OCI-LY7 (cell line): Measurements from ENCODE around the gene CFAP54. TPM values are rescaled to one million over a fixed set of nuclear protein-coding genes. Genes with fewer than 3 reads are reported as not detected.

Experiments used
- BruUV-seq: library from RNA; stranded (reverse); fragments of 400-500 nt; replicated peaks from 2 replicates; lab custom pipeline; 2021; lab: Mats Ljungman, UMichigan
- CTCF ChIA-PET: fragments of 300-600 bp; sonication (Branson Sonifier 250); formaldehyde crosslinking; loops from one replicate; lab custom pipeline; 2022; ENCODE audit warnings: antibody characterized with exemption; ENCODE audit not compliant: unreplicated experiment; lab: Charles Lee
- POLR2A ChIA-PET: fragments of 300-600 bp; sonication (Branson Sonifier 250); formaldehyde crosslinking; loops from one replicate; lab custom pipeline; 2022; ENCODE audit warnings: antibody characterized with exemption; lab: Charles Lee
- DNase-seq: peaks from one replicate; pipeline ENCODE4 v3.0.0-alpha.2; 2015; ENCODE audit warnings: low spot score
- H2AFZ ChIP-seq: fragments of 200-600 bp; sonication (generic), shearing (Covaris generic); 2 replicates; pipeline ENCODE4 v1.6.1; 2014; ENCODE audit warnings: mild to moderate bottlenecking, antibody characterized with exemption, low read length, moderate library complexity
- H3K27ac ChIP-seq: fragments of 200-600 bp; sonication (generic); 2 replicates; pipeline ENCODE4 v1.5.1; 2014; ENCODE audit warnings: mixed run types, low read depth, mild to moderate bottlenecking, moderate library complexity, low read length, inconsistent platforms; ENCODE audit not compliant: poor library complexity, severe bottlenecking
- H3K36me3 ChIP-seq: fragments of 200-600 bp; sonication (generic); 2 replicates; pipeline ENCODE4 v1.6.1; 2014; ENCODE audit warnings: mild to moderate bottlenecking, antibody characterized with exemption, low read length, moderate library complexity, mixed read lengths; ENCODE audit not compliant: insufficient read depth
- H3K4me1 ChIP-seq: fragments of 200-600 bp; sonication (generic); 2 replicates; pipeline ENCODE4 v1.5.1; 2014; ENCODE audit warnings: mild to moderate bottlenecking, low read length; ENCODE audit not compliant: insufficient read depth, poor library complexity, severe bottlenecking
- H3K4me2 ChIP-seq: fragments of 200-600 bp; sonication (generic); 2 replicates; pipeline ENCODE4 v1.6.1; 2014; ENCODE audit warnings: mild to moderate bottlenecking, low read length
- H3K4me3 ChIP-seq: fragments of 200-600 bp; sonication (generic); 2 replicates; pipeline ENCODE4 v1.5.1; 2014; ENCODE audit warnings: mild to moderate bottlenecking, low read depth, low read length; ENCODE audit not compliant: poor library complexity, severe bottlenecking
- H3K79me2 ChIP-seq: fragments of 200-600 bp; sonication (generic); 2 replicates; pipeline ENCODE4 v1.6.1; 2016; ENCODE audit warnings: low read depth, mild to moderate bottlenecking, low read length, moderate library complexity, mixed read lengths; ENCODE audit not compliant: insufficient read depth
- H3K9me2 ChIP-seq: fragments of 200-600 bp; sonication (generic); 2 replicates; pipeline ENCODE4 v1.6.1; 2016; ENCODE audit warnings: mild to moderate bottlenecking, low read length, mixed read lengths; ENCODE audit not compliant: insufficient read depth
- H3K9me3 ChIP-seq: fragments of 200-600 bp; sonication (generic); 2 replicates; pipeline ENCODE4 v1.6.1; 2014; ENCODE audit warnings: mild to moderate bottlenecking, mixed run types, low read length, mixed read lengths
- H4K20me1 ChIP-seq: fragments of 200-600 bp; sonication (generic); 2 replicates; pipeline ENCODE4 v1.6.1; 2014; ENCODE audit warnings: mild to moderate bottlenecking, antibody characterized with exemption, low read length, moderate library complexity, mixed read lengths; ENCODE audit not compliant: insufficient read depth
- CTCF ChIP-seq: fragments of 200-600 bp; sonication (generic); conservative IDR thresholded peaks from 2 replicates; pipeline ENCODE4 v1.5.1; 2014; ENCODE audit warnings: mild to moderate bottlenecking, antibody characterized with exemption, low read length, moderate library complexity, mixed read lengths
- EZH2phosphoT487 ChIP-seq: fragments of 200-600 bp; sonication (generic); IDR thresholded peaks from 2 replicates; pipeline ENCODE4 v1.6.1; 2018; ENCODE audit warnings: low read depth, borderline replicate concordance, mild to moderate bottlenecking, mixed run types, antibody characterized with exemption, low read length, moderate library complexity, mixed read lengths
- intact Hi-C: fragments of 100-400 bp; cut with micrococcal nuclease; formaldehyde crosslinking; loops from one replicate; pipeline ENCODE4 v1.10.0; 2022; ENCODE audit not compliant: unreplicated experiment
- total RNA-seq, 2 experiments: library from RNA; depleted of rRNA in 1 of 2; stranded (reverse); fragments of >200 nt in 1 of 2; shearing (Covaris generic) in 1 of 2; gene quantifications; 2 replicates each; pipeline ENCODE4 v1.2.3, GENCODE V29; 2014 to 2022

Gene CFAP54
- total RNA-seq, 2 experiments from 2014 or later, result 0.53 TPM; not detected in 1

DNA sequence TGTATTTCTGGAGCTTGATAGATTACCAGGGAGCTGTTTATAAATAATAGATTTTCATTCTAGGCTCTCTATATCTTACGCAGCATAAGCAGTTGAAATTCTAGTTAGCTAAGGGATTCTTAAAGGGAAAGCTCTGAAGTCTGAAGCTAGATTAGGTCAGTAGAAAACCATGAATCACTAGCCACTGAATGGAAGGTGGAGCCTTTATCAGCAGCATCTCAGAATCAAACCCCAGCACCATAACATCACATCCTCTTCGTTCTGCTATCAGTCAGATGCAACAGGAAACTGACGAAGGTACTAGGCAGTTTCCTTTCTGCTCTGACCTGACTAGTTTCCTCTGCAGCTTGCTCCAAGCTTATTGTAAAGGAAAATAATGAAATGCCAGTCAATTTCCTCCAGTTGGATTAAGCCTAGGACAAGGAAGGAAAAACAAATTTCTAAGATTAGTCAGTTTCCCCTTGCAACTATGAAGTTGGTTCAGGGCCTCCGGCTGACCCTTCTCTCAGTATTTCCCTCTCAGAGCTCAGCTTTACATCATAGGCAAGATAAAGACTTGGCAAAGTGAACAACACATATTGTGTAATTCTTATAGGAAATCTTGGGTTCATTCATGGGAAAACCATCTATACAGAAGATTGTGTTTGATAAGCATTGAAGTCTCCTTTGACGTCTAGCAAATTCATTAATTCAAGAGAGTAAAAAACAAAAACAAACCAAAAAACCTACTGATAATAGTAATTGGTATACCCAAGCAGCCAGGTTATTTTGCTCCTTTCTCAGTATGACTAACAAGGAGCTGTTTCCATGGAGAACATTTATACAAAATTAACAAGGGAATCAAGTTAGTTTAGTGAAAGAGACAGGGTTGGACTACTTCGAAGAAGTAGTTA lies 43.4 kb upstream of the CFAP54 start:
- H3K9me3 ChIP-seq, result no peaks in the 10 kb centered on the region
- peak overlapping the region; percentile 67 for H3K4me2 ChIP-seq
- ChIA-PET POLR2A (interaction anchor here (0.5 to 3.3 kb wide), 18 partner anchors 8 to 182 kb away, joined by 3 to 19 read pairs (median 4); partner anchors contain the start of gene CDK17), CTCF (interaction anchor here (0.8 to 1.8 kb wide), 2 partner anchors 9 to 12 kb away, joined by 3 to 6 read pairs; no protein-coding TSS in a partner anchor)
- H3K4me3 ChIP-seq, result peak overlapping the region; percentile 13
- peak overlapping the region; percentile 98 for H2AFZ ChIP-seq
- no peaks in the 10 kb centered on the region for H3K36me3 ChIP-seq
- peaks cover 17% of the 10 kb centered on the region for H3K4me1 ChIP-seq
- H4K20me1 ChIP-seq, result no peaks in the 10 kb centered on the region
- DNase-seq, result peak; percentile 75
- no peaks in the 10 kb centered on the region for H3K79me2 ChIP-seq
- TF ChIP-seq CTCF (no peak), EZH2phosphoT487 (no peak)
- peak overlapping the region; percentile 49 for H3K27ac ChIP-seq
- intact Hi-C loops, result no loop called here
- H3K9me2 ChIP-seq, result no peaks in the 10 kb centered on the region
- no TSS peak for BruUV-seq

DNA sequence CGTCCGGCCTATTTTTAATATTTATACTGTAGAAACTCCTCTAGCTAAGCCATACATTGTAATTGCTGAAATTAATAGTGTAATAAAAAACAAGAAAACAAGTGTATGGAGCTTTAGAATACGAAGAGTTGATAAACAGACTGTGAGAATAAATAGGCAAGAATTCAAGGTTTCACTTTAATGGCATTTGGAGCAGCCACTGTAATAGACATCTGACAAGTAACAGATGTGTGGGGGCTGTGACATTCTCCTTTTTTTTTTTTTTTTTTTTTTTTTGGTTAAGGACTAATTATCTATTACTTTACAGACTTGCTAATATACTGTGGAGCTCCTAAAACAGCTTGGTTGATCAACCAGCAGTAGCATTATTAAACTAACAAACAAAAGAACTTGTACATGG lies 42.1 kb upstream of the CFAP54 start:
- Histone ChIP-seq H3K9me3 (no peaks in the 10 kb centered on the region), H3K9me2 (no peaks in the 10 kb centered on the region), H2AFZ (no peak overlapping the region), H3K27ac (no peak overlapping the region), H4K20me1 (no peaks in the 10 kb centered on the region), H3K79me2 (no peaks in the 10 kb centered on the region), H3K4me3 (no peak overlapping the region), H3K4me2 (no peak overlapping the region), H3K36me3 (no peaks in the 10 kb centered on the region), H3K4me1 (peaks cover 17% of the 10 kb centered on the region)
- ChIA-PET CTCF (no interaction called here), POLR2A (interaction anchor here (0.6 to 3.3 kb wide), 7 partner anchors 8 to 183 kb away, joined by 3 to 19 read pairs (median 4); no protein-coding TSS in a partner anchor)
- DNase-seq, result no peak
- intact Hi-C loops, result no loop called here
- TF ChIP-seq EZH2phosphoT487 (no peak), CTCF (no peak)
- no TSS peak for BruUV-seq
